A549 treated with dexamethasone at 1 μM for 4 hours (cell line): ENCODE data around the gene POLE. TPM values are rescaled to one million over a fixed set of nuclear protein-coding genes. Genes with fewer than 3 reads are reported as not detected.

Experiments used
- total RNA-seq: library from RNA; stranded (reverse); fragments of 200-300 nt; extraction: Qiagen RNA extraction; gene quantifications from 5 replicates; pipeline ENCODE4 v1.2.3, GENCODE V29; 2022

Gene POLE, protein sequence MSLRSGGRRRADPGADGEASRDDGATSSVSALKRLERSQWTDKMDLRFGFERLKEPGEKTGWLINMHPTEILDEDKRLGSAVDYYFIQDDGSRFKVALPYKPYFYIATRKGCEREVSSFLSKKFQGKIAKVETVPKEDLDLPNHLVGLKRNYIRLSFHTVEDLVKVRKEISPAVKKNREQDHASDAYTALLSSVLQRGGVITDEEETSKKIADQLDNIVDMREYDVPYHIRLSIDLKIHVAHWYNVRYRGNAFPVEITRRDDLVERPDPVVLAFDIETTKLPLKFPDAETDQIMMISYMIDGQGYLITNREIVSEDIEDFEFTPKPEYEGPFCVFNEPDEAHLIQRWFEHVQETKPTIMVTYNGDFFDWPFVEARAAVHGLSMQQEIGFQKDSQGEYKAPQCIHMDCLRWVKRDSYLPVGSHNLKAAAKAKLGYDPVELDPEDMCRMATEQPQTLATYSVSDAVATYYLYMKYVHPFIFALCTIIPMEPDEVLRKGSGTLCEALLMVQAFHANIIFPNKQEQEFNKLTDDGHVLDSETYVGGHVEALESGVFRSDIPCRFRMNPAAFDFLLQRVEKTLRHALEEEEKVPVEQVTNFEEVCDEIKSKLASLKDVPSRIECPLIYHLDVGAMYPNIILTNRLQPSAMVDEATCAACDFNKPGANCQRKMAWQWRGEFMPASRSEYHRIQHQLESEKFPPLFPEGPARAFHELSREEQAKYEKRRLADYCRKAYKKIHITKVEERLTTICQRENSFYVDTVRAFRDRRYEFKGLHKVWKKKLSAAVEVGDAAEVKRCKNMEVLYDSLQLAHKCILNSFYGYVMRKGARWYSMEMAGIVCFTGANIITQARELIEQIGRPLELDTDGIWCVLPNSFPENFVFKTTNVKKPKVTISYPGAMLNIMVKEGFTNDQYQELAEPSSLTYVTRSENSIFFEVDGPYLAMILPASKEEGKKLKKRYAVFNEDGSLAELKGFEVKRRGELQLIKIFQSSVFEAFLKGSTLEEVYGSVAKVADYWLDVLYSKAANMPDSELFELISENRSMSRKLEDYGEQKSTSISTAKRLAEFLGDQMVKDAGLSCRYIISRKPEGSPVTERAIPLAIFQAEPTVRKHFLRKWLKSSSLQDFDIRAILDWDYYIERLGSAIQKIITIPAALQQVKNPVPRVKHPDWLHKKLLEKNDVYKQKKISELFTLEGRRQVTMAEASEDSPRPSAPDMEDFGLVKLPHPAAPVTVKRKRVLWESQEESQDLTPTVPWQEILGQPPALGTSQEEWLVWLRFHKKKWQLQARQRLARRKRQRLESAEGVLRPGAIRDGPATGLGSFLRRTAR (N-terminal part only)
- 38.0 to 44.6 TPM (median 44.2 TPM) in 5 replicates for total RNA-seq

DNA sequence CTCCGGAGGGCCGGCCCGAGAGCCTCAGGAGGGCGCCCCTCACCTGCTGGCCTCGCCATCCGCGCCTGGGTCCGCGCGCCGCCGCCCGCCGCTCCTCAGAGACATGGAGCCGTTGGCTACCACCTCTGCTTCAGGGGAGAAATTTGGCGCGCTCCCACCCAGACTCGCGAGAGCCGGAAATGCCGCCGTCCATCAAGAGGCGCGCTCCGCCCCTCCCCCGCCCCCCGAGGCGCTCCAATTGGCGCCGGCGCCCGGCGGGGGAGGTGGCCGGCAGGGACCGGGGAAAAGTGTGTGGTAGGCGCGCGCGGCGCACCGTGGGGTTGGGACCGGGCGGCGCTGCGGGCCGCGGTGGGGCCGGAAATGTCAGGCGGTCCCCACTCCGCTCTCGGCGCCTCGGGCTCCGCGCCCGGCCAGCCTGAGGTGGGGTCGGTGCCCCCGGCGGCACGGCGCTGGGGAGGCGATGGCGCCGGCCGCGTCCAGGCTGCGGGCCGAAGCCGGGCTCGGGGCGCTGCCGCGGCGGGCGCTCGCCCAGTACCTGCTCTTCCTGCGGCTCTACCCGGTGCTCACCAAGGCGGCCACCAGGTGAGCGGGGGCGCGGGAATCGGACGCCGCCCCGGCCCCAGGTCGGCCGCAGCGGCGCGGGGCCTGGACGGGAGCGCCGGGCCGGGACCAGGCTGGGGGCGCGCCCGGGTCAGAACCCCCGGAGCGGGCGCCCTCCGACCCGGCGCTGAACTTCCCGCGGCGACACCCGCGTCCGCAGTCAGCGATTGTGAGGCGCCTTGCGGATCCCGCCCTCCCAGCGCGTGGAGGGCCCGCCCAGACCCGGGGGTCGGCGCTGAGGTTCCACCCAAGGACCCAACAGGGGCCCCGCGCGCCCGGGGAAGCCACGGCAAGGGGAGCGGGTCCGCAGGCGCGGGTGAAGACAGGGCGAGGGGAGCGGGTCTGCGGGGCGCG lies at the start of gene POLE, which contains the start of gene PXMP2:
Gene POLE (minus strand): TSS at position 132 of the 954 bp plus-strand sequence. CDS start 27 bp downstream, at position 105.
Gene PXMP2 (plus strand): TSS at position 377 of the 954 bp plus-strand sequence. CDS start 84 bp downstream, at position 461.

DNA sequence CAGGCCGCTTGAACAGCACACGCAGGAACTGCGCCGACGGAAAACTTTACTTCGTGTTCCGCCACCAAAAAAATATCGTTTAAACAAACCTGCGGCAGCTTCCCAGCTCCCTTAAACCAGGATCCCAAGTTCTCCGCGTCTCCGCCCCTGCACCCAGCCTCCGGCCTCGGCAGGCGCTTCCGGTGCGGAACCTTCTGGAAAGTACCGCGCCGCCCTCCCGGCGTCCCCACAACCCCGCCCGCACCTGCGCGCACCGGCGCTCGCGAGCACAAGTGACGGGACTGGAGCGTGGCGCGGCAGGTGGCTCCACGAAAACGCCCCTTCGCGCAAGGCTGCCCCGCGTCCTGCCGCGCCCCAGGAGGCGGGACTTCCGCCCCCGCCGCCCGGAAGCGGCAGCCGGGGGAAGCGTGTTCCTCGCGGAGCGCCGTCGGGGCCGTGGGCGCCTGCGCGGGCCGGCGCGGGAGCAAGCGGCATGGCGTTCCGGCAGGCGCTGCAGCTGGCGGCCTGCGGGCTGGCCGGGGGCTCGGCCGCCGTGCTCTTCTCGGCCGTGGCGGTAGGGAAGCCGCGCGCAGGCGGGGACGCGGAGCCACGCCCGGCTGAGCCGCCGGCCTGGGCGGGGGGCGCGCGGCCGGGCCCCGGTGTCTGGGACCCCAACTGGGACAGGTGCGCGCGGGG lies 23.4 kb upstream of the POLE start, which contains the start of gene PGAM5:
Gene PGAM5 (plus strand): TSS at position 438 of the 675 bp plus-strand sequence. CDS start 35 bp downstream, at position 473.

DNA sequence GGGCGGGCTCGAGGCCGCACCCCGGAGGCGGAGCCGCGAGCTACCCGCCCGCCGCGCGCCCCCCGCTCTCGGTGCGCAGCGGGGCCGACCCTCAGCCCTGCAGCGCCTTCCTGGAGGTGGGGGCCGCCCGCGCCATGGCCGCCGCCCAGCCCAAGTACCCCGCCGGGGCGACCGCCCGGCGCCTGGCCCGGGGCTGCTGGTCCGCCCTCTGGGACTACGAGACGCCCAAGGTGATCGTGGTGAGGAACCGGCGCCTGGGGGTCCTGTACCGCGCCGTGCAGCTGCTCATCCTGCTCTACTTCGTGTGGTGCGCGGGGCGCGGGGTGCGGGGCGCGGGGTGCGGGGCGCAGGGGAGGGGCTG lies 68.5 kb downstream of the POLE start, which contains the start of gene P2RX2:
Gene P2RX2 (plus strand): TSS at position 94 of the 361 bp plus-strand sequence. CDS start 41 bp downstream, at position 135.

DNA sequence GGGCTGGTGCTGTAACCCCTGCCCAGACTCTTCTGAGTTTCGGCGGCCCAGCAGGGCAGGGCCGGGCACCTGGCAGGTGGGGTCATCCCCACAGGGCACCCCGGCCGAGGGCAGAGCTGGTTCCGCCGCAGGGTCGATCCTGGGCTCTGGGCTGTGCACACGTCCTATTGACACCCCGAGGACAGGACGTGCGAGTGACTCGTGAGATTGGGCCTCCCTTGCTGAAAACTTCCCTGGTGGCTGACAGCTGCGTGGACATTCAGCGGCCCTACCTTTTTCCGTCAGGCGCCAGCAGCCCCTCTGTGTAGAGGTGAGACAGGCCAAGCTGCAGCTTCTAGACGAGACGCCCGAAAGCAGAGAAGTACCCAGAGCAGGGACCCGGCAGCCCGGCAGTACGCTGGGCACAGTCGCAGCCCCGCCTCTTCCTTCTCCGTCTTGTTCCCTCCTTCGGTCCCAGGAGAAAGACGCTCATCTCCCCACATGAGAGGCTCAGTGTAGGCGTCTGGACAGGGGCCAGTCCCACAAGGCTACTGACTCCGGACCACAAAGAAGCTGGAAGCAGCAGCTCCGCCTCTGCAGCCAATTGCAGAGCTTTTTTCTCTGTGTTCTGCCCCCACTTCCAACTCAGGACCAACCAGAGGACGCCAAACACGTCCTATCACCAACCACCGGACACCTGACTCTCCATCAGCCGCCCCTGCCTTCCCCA lies 76.9 kb downstream of the POLE start, which contains the start of gene LRCOL1:
Gene LRCOL1 (minus strand): TSS at position 532 of the 709 bp plus-strand sequence. CDS start 4,331 bp downstream, outside the sequence.

Other genes with a start within 250 kb of the POLE start
- 72.0 to 142 TPM (median 133 TPM) in 5 replicates for gene FBRSL1, start 197.2 kb downstream of the POLE start, total RNA-seq
- not detected in 5 replicates for gene LRCOL1, start 76.8 kb downstream of the POLE start, total RNA-seq
- 0.05 TPM in 1 of 5 replicates, not detected in the others for gene P2RX2, start 68.6 kb downstream of the POLE start, total RNA-seq
- gene PXMP2, start 245 bp upstream of the POLE start, total RNA-seq: 21.0 to 30.9 TPM (median 26.7 TPM) in 5 replicates
- 36.8 to 61.2 TPM (median 57.3 TPM) in 5 replicates for gene PGAM5, start 23.5 kb upstream of the POLE start, total RNA-seq
- gene ANKLE2, start 74.5 kb upstream of the POLE start, total RNA-seq: 65.4 to 81.8 TPM (median 72.6 TPM) in 5 replicates
- 19.9 to 28.5 TPM (median 27.3 TPM) in 5 replicates for gene GOLGA3, start 141.5 kb upstream of the POLE start, total RNA-seq
- 19.1 to 25.7 TPM (median 23.0 TPM) in 5 replicates for gene CHFR, start 200.3 kb upstream of the POLE start, total RNA-seq